Choroid plexus epithelial cell (primary cell): Measurements from ENCODE around the gene TMEM272.

Source experiments
- DNase-seq: peaks from one replicate; pipeline ENCODE4 v3.0.0-alpha.2; 2010; ENCODE audit warnings: low read depth
- H3K4me3 ChIP-seq: 2 replicates; pipeline ENCODE4 v1.5.1; 2011; ENCODE audit warnings: low read depth, mild to moderate bottlenecking, control low read depth, low read length, moderate library complexity
- TF ChIP-seq, protein P1 (sequence below): conservative IDR thresholded peaks from 2 replicates; pipeline ENCODE4 v1.5.1; 2011; ENCODE audit warnings: low read depth, mild to moderate bottlenecking, control low read depth, inconsistent platforms, low read length, moderate library complexity

The TMEM272 gene

DNA sequence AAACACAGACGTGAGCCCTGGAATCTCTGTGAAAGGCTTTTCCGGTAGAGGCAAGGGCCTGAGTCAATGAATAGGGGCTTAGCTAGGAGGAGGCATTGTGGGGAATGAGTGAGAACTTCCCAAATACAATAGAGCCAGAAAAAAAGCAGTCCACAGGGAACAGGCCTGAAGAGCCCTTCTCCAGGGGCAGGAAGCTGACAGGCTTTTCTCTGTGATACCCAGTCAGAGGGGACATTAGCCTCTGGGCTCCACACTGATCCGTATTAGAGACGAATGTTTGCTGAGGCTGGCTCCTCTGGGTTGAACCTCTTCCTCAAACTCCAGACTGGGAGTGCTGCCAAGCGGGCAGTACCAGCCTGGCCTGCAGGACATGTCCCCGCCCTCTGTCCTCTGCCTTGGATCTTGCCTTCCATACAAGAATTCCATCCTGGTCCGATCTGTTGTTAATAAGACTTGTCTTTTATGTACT, 43.3 kb downstream of the TMEM272 start:
- H3K4me3 ChIP-seq = no peak overlapping the region
- DNase-seq = no peak
- TF ChIP-seq, protein P1, sequence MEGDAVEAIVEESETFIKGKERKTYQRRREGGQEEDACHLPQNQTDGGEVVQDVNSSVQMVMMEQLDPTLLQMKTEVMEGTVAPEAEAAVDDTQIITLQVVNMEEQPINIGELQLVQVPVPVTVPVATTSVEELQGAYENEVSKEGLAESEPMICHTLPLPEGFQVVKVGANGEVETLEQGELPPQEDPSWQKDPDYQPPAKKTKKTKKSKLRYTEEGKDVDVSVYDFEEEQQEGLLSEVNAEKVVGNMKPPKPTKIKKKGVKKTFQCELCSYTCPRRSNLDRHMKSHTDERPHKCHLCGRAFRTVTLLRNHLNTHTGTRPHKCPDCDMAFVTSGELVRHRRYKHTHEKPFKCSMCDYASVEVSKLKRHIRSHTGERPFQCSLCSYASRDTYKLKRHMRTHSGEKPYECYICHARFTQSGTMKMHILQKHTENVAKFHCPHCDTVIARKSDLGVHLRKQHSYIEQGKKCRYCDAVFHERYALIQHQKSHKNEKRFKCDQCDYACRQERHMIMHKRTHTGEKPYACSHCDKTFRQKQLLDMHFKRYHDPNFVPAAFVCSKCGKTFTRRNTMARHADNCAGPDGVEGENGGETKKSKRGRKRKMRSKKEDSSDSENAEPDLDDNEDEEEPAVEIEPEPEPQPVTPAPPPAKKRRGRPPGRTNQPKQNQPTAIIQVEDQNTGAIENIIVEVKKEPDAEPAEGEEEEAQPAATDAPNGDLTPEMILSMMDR = no peak

DNA sequence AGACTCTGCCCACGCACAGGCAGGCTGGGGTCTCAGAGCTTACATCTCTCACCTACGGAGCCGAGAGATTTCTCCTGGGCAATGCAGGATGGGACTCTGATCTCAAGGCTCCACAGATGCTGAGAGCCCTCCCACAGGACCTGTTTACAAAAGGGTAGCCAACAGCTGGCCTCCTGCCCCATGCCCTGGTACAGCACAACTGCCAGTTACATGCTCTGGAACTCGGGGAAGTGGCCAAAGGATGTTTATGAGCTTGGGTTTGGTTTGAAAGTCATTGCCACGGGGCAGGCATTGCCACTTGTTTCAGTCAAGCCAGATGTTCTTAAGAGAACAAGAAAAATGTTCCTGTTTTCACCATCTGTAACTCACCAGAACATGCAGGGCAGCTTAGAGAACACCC, 44.5 kb downstream of the TMEM272 start:
- no peak for DNase-seq
- H3K4me3 ChIP-seq = no peak overlapping the region
- TF ChIP-seq, protein P1 = no peak

DNA sequence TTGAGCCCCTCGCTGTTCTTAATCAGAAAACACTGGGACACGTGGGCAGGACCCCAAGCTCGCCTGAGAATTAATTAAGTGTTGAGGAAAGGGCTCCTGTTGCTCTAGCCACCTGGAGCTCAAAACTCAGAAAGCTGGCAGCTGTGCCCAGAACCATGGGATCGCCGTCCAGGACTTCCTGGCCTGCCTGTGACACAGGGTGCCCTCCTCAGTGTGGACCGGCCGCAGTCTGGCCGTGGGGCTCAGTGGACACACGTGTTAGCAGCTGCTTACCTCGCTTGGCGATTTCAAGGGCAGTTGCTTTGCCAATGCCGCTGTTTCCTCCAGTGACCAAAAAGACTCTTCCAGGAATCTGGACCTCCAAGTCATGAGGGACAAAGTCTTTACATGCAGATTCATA, 45.7 kb downstream of the TMEM272 start:
- DNase-seq = no peak
- no peak overlapping the region for H3K4me3 ChIP-seq
- TF ChIP-seq, protein P1 = no peak

DNA sequence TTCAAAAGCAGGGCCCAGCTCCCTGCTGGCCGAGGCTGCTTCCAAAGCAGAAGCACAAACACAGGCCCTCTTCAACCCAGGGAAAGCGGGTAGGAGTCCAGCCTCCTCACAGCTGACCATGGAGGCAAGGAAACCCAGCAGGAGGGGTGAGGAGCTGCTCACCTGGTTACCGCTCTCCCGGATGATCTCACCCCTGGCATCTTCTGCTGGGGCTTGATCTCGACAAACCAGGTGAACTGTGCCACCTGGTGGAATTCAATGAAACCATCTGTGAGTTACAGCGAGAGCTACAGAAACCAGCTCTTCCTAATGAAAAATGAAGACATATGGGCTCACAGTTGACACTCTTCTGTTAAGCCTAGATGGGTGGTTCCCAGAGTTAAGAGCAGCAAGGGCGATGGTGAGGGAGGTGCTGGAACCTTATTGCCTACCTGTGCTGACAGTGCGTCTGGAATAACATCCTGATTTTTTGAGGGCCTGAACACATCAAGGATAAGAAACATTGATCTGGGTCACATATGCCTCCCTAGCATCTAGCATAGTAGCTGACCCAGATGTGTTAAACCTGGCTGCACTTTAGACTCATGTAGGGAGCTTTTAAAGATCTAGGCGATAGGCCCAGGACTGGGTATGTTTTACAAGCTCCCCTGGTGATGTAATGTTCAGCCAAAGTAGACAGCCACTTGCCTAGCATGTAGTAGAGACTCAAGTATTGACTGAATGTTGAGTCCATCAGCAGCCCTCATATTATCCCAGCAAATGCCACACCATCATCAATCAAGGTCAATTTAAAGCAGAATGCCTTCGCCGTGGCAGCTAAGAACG, 47.1 kb downstream of the TMEM272 start:
- DNase-seq = peak; percentile 80
- TF ChIP-seq, protein P1 = peak; percentile 72
- H3K4me3 ChIP-seq = no peak overlapping the region

DNA sequence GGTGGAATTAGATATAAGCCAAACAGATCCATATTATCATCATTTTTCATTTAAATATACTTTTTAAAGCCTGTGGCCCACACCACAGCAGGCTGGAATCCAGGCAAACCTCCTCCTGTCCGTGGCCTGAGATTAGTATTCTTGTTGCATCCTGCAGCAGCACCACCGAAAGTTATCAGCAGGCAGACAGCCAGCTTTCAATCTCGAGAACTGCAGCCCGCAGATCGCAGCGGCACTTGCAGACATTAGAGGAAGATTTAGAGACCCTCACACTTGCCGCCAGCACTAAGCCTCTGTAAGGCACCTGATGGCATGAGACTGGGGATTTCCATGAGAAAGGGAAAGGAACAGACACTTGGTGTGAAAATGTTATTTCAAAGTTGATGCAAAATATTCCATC, 48.4 kb downstream of the TMEM272 start:
- no peak overlapping the region for H3K4me3 ChIP-seq
- TF ChIP-seq, protein P1 = no peak
- DNase-seq = no peak

DNA sequence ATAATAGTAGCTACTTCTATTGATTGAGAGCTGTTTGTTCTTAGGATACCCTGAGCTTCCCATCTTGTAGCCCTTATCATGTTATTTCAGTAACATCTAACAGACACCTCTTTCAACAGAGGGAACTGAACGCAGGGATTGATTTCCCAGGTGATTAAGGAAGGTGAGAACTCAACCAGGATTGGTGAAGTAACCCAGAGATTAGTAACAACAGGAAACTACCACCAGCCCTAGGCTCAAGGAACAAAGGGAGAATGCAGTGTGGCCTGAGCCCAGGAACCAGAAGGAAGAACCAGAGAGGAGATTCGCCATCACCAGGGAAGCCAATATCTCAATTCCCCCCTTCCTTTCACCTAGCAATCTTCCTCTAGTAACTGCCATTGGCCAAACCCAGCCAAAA, 49.6 kb downstream of the TMEM272 start:
- H3K4me3 ChIP-seq = no peak overlapping the region
- TF ChIP-seq, protein P1 = no peak
- DNase-seq = no peak

DNA sequence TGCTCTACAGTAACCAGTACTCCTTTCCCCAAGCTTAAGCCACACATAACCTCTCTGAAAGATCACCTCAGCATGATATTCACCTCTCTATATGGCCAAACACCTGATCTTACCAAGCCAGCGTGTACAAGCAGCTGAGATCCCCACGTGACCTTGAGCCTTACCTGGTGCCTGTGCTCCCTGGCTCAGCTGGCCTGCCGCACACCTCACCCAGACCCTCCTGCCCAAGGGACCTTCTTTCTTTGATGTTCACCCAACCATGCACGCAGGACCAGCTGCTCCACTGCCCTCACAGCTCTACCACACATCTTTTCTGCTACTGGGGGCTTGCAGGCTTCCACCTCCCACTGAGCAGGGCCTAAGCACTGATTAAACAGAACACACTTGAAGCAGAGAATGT, 50.0 kb downstream of the TMEM272 start:
- TF ChIP-seq, protein P1 = no peak

More for the DNA sequence above, 50.0 kb downstream of the TMEM272 start:
- H3K4me3 ChIP-seq = no peak overlapping the region
- DNase-seq = no peak
